A549 (cell line): ENCODE results near the gene PKLR. TPM values are rescaled to one million over a fixed set of nuclear protein-coding genes. Genes with fewer than 3 reads are reported as not detected.

Experiments
- ATAC-seq, 2 experiments: fragments of 200-7000 bp in 1 of 2; fragments of >200 bp in 1 of 2; cut with Nextera tagmentation in 1 of 2; cut with Tn5 transposase in 1 of 2; 3 replicates each; pipeline versions ENCODE4 v1.8.0 to v1.9.1; 2018 to 2020; ENCODE audit warnings: mild to moderate bottlenecking in 1 of 2, moderate library complexity in 1 of 2
- CTCF ChIA-PET: fragments of 300-600 bp; sonication (Branson Sonifier 250); formaldehyde crosslinking; extraction: SDS; loops from one replicate; lab custom pipeline; 2021; ENCODE audit warnings: antibody characterized with exemption, inconsistent platforms; lab: Yijun Ruan, JAX
- POLR2A ChIA-PET: fragments of 350-600 bp; formaldehyde crosslinking; extraction: SDS; loops from one replicate; lab custom pipeline; 2021; ENCODE audit warnings: antibody characterized with exemption, inconsistent platforms; lab: Yijun Ruan, JAX
- DNase-seq, 2 experiments: peaks; one replicate each; pipeline versions ENCODE4 v3.0.0 to v3.0.0-alpha.2; 2011 to 2016; ENCODE audit warnings: low read depth in 1 of 2, low spot score in 1 of 2
- FAIRE-seq: peaks from 2 replicates; lab custom pipeline; 2011; peaks lifted over from hg19 to GRCh38; lab: Jason Lieb, UNC
- H3K27ac ChIP-seq, 2 experiments: fragments of >200 bp; sonication (Bioruptor Twin); formaldehyde crosslinking; 3 replicates each; pipeline ENCODE4 v1.5.1; 2016 to 2017
- H3K4me1 ChIP-seq: fragments of >200 bp; sonication (Bioruptor Twin); formaldehyde crosslinking; 3 replicates; pipeline ENCODE4 v1.6.1; 2016
- H3K4me2 ChIP-seq: fragments of >200 bp; sonication (Bioruptor Twin); formaldehyde crosslinking; 3 replicates; pipeline ENCODE4 v1.6.1; 2016
- H3K4me3 ChIP-seq: fragments of >200 bp; sonication (Bioruptor Twin); formaldehyde crosslinking; 3 replicates; pipeline ENCODE4 v1.5.1; 2016
- H3K9me3 ChIP-seq: fragments of >200 bp; sonication (Bioruptor Twin); formaldehyde crosslinking; 3 replicates; pipeline ENCODE4 v1.6.1; 2016
- BCL3 ChIP-seq: fragments of >200 bp; sonication (Bioruptor Twin); formaldehyde crosslinking; IDR thresholded peaks from 3 replicates; pipeline ENCODE4 v1.6.1; 2016
- BHLHE40 ChIP-seq: IDR thresholded peaks from 2 replicates; pipeline ENCODE4 v1.6.1; 2012; ENCODE audit warnings: low read depth, low read length, inconsistent platforms
- CEBPB ChIP-seq, 2 experiments: fragments of >200 bp in 1 of 2; sonication (Bioruptor Twin) in 1 of 2; formaldehyde crosslinking in 1 of 2; IDR thresholded peaks; 2 replicates each; pipeline ENCODE4 v1.6.1; 2012 to 2016
- FOSB ChIP-seq: fragments of 250-450 bp; sonication (Bioruptor Pico); IDR thresholded peaks from 2 replicates; pipeline ENCODE4 v1.5.0; 2020; ENCODE audit warnings: mild to moderate bottlenecking, moderate library complexity
- FOSL2 ChIP-seq, 2 experiments: fragments of 450-650 bp in 1 of 2; fragments of >200 bp in 1 of 2; sonication (Bioruptor Twin) in 1 of 2; formaldehyde crosslinking; IDR thresholded peaks; 2 replicates each; pipeline versions ENCODE4 v1.5.0 to v1.6.1; 2016 to 2020; ENCODE audit warnings: mild to moderate bottlenecking in 1 of 2, moderate library complexity in 1 of 2
- HEYL ChIP-seq: fragments of 250-450 bp; sonication (Bioruptor Pico); IDR thresholded peaks from 2 replicates; pipeline ENCODE4 v1.8.0; 2021; ENCODE audit warnings: mild to moderate bottlenecking, moderate library complexity
- JUN ChIP-seq, 2 experiments: fragments of >200 bp; sonication (Bioruptor Twin); formaldehyde crosslinking; IDR thresholded peaks; 2 replicates in 1 of 2; 3 replicates in 1 of 2; pipeline ENCODE4 v1.6.1; 2016 to 2017
- KDM5A ChIP-seq: fragments of 200-600 bp; sonication (generic); IDR thresholded peaks from 2 replicates; pipeline ENCODE4 v1.6.1; 2016; ENCODE audit warnings: antibody characterized with exemption, mild to moderate bottlenecking
- NR3C1 ChIP-seq: fragments of >200 bp; sonication (Bioruptor Twin); formaldehyde crosslinking; IDR thresholded peaks from 3 replicates; pipeline ENCODE4 v1.6.1; 2017
- PHF8 ChIP-seq: fragments of 200-600 bp; sonication (generic); IDR thresholded peaks from 2 replicates; pipeline ENCODE4 v1.6.1; 2016; ENCODE audit warnings: low read depth, mild to moderate bottlenecking, antibody characterized with exemption, moderate library complexity, borderline replicate concordance
- POLR2AphosphoS2 ChIP-seq: conservative IDR thresholded peaks from 2 replicates; pipeline ENCODE4 v1.6.1; 2012; ENCODE audit warnings: low read length, improper control_type of control experiment, inconsistent platforms
- RFX5 ChIP-seq: fragments of 450-650 bp; IDR thresholded peaks from 2 replicates; pipeline ENCODE4 v1.7.1; 2014; ENCODE audit warnings: antibody characterized with exemption, mild to moderate bottlenecking, moderate library complexity
- SREBF2 ChIP-seq: fragments of 450-650 bp; IDR thresholded peaks from 2 replicates; pipeline ENCODE4 v1.6.1; 2014; ENCODE audit warnings: mild to moderate bottlenecking, moderate library complexity
- ZFP36 ChIP-seq: fragments of 450-650 bp; IDR thresholded peaks from 2 replicates; pipeline ENCODE4 v1.6.1; 2014; ENCODE audit warnings: borderline replicate concordance; ENCODE audit not compliant: partially characterized antibody
- ZSCAN20 ChIP-seq: fragments of 250-450 bp; sonication (Bioruptor Pico); IDR thresholded peaks from 2 replicates; pipeline ENCODE4 v1.8.0; 2022; ENCODE audit warnings: mild to moderate bottlenecking, moderate library complexity
- WGBS: methylation state at CpG from one replicate; pipeline ENCODE4 v1.1.6; 2017; ENCODE audit errors: missing lambda C conversion rate; 5-methylcytosine and 5-hydroxymethylcytosine counted together
- polyA plus RNA-seq, 4 experiments: library from polyadenylated mRNA; depleted of rRNA in 3 of 4; stranded (reverse); fragments of >200 nt; fragmentation: RNase III in 1 of 4; extraction: RNeasy Plus Mini Kit Qiagen cat#74134 plus additional on column Dnase treatment in 1 of 4; gene quantifications; 2 replicates in 3 of 4; 3 replicates in 1 of 4; pipeline ENCODE4 v1.2.3, GENCODE V29; 2011 to 2017
- TF ChIP-seq, protein P1 (sequence below): fragments of 450-650 bp; IDR thresholded peaks from 2 replicates; pipeline ENCODE4 v1.6.1; 2014; ENCODE audit warnings: antibody characterized with exemption
- TF ChIP-seq, protein P2 (sequence below): fragments of >200 bp; sonication (Bioruptor Twin); formaldehyde crosslinking; IDR thresholded peaks from 3 replicates; pipeline ENCODE4 v1.5.1; 2016
- TF ChIP-seq, protein P3 (sequence below): IDR thresholded peaks from 2 replicates; pipeline ENCODE4 v1.6.1; 2012

Gene PKLR
- polyA plus RNA-seq, 2 of the 4 experiments (the other 2 are of a cell fraction): 0.03 TPM; not detected in 1

GRCh38 chr1:155241069-155241679 lies 60.1 kb downstream of the PKLR start:
- H3K27ac ChIP-seq: peak overlapping the region; percentile 63 to 75
- ATAC-seq: peak; percentile 38 to 56
- CTCF ChIA-PET: interaction anchor here (1.3 to 4.4 kb wide), 4 partner anchors 10 to 150 kb away, joined by 4 to 43 read pairs (median 10); partner anchors contain the start of gene THBS3
- POLR2A ChIA-PET: no interaction called here
- no peak for FAIRE-seq
- H3K4me1 ChIP-seq: peaks cover 24% of the 10 kb centered on the region
- H3K4me2 ChIP-seq: peak overlapping the region; percentile 66
- H3K4me3 ChIP-seq: peak overlapping the region; percentile 41
- TF ChIP-seq KDM5A: peak; percentile 87
- peak in 1 of 2 experiments; percentile 86; a peak in 2 of 4 replicates for TF ChIP-seq CEBPB (IDR thresholded peaks at IDR 0.05)
- no peak for TF ChIP-seq SREBF2
- no peak for TF ChIP-seq FOSB
- TF ChIP-seq FOSL2 (IDR thresholded peaks at IDR 0.05): no peak
- peak; percentile 55 for TF ChIP-seq FOSL2 (CRISPR knock-in tag; IDR thresholded peaks at IDR 0.05)
- no peak for TF ChIP-seq RFX5
- TF ChIP-seq POLR2AphosphoS2: no peak
- no peak for TF ChIP-seq ZSCAN20 (CRISPR knock-in tag)
- no peak for TF ChIP-seq BCL3
- no peak for TF ChIP-seq ZFP36
- TF ChIP-seq, protein P1, sequence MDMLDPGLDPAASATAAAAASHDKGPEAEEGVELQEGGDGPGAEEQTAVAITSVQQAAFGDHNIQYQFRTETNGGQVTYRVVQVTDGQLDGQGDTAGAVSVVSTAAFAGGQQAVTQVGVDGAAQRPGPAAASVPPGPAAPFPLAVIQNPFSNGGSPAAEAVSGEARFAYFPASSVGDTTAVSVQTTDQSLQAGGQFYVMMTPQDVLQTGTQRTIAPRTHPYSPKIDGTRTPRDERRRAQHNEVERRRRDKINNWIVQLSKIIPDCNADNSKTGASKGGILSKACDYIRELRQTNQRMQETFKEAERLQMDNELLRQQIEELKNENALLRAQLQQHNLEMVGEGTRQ: peak; percentile 99
- no peak for TF ChIP-seq PHF8
- TF ChIP-seq HEYL: no peak
- TF ChIP-seq NR3C1: no peak
- TF ChIP-seq JUN (IDR thresholded peaks at IDR 0.05): 0 out of 5 replicates have a peak, but pooled peaks of 1 of the 2 experiments have one; percentile 27
- TF ChIP-seq, protein P2, sequence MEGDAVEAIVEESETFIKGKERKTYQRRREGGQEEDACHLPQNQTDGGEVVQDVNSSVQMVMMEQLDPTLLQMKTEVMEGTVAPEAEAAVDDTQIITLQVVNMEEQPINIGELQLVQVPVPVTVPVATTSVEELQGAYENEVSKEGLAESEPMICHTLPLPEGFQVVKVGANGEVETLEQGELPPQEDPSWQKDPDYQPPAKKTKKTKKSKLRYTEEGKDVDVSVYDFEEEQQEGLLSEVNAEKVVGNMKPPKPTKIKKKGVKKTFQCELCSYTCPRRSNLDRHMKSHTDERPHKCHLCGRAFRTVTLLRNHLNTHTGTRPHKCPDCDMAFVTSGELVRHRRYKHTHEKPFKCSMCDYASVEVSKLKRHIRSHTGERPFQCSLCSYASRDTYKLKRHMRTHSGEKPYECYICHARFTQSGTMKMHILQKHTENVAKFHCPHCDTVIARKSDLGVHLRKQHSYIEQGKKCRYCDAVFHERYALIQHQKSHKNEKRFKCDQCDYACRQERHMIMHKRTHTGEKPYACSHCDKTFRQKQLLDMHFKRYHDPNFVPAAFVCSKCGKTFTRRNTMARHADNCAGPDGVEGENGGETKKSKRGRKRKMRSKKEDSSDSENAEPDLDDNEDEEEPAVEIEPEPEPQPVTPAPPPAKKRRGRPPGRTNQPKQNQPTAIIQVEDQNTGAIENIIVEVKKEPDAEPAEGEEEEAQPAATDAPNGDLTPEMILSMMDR: no peak
- TF ChIP-seq, protein P3, sequence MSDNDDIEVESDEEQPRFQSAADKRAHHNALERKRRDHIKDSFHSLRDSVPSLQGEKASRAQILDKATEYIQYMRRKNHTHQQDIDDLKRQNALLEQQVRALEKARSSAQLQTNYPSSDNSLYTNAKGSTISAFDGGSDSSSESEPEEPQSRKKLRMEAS: peak; percentile 65; the same call in 1 of the 2 replicates
- TF ChIP-seq BHLHE40: no peak
- DNase-seq: peak; percentile 86 to 88
- WGBS: 14% methylated on average over 4 of the region's 4 CpGs
- no peaks in the 10 kb centered on the region for H3K9me3 ChIP-seq

Other genes with a start within 250 kb of the PKLR start
- gene EFNA4, start 237.7 kb downstream of the PKLR start, polyA plus RNA-seq (2011; rRNA removed): 3.1 and 4.9 TPM in 2 replicates
- gene EFNA4, start 237.7 kb downstream of the PKLR start, polyA plus RNA-seq (2017; fragmentation: RNase III; extraction: RNeasy Plus Mini Kit Qiagen cat#74134 plus additional on column Dnase treatment): 6.1 to 8.7 TPM (median 7.5 TPM) in 3 replicates
- 1.9 and 2.6 TPM in 2 replicates for gene EFNA3, start 222.6 kb downstream of the PKLR start, polyA plus RNA-seq (2011; rRNA removed)
- 2.0 to 3.2 TPM (median 2.7 TPM) in 3 replicates for gene EFNA3, start 222.6 kb downstream of the PKLR start, polyA plus RNA-seq (2017; fragmentation: RNase III; extraction: RNeasy Plus Mini Kit Qiagen cat#74134 plus additional on column Dnase treatment)
- 38.9 and 64.6 TPM in 2 replicates for gene EFNA1, start 173.6 kb downstream of the PKLR start, polyA plus RNA-seq (2011; rRNA removed)
- gene EFNA1, start 173.6 kb downstream of the PKLR start, polyA plus RNA-seq (2017; fragmentation: RNase III; extraction: RNeasy Plus Mini Kit Qiagen cat#74134 plus additional on column Dnase treatment): 19.1 to 25.4 TPM (median 25.1 TPM) in 3 replicates
- gene SLC50A1, start 165.6 kb downstream of the PKLR start, polyA plus RNA-seq (2011; rRNA removed): 39.3 and 39.4 TPM in 2 replicates
- 28.2 to 30.7 TPM (median 28.9 TPM) in 3 replicates for gene SLC50A1, start 165.6 kb downstream of the PKLR start, polyA plus RNA-seq (2017; fragmentation: RNase III; extraction: RNeasy Plus Mini Kit Qiagen cat#74134 plus additional on column Dnase treatment)
- 22.8 and 33.7 TPM in 2 replicates for gene DPM3, start 160.9 kb downstream of the PKLR start, polyA plus RNA-seq (2011; rRNA removed)
- 67.5 to 83.0 TPM (median 80.3 TPM) in 3 replicates for gene DPM3, start 160.9 kb downstream of the PKLR start, polyA plus RNA-seq (2017; fragmentation: RNase III; extraction: RNeasy Plus Mini Kit Qiagen cat#74134 plus additional on column Dnase treatment)
- 154 and 227 TPM in 2 replicates for gene KRTCAP2, start 128.1 kb downstream of the PKLR start, polyA plus RNA-seq (2011; rRNA removed)
- 216 to 218 TPM (median 217 TPM) in 3 replicates for gene KRTCAP2, start 128.1 kb downstream of the PKLR start, polyA plus RNA-seq (2017; fragmentation: RNase III; extraction: RNeasy Plus Mini Kit Qiagen cat#74134 plus additional on column Dnase treatment)
- 1.1 and 1.5 TPM in 2 replicates for gene TRIM46, start 127.6 kb downstream of the PKLR start, polyA plus RNA-seq (2011; rRNA removed)
- gene TRIM46, start 127.6 kb downstream of the PKLR start, polyA plus RNA-seq (2017; fragmentation: RNase III; extraction: RNeasy Plus Mini Kit Qiagen cat#74134 plus additional on column Dnase treatment): 1.7 to 2.8 TPM (median 2.7 TPM) in 3 replicates
- gene THBS3, start 93.5 kb downstream of the PKLR start, polyA plus RNA-seq (2011; rRNA removed): 13.8 and 16.2 TPM in 2 replicates
- 8.9 to 14.2 TPM (median 12.1 TPM) in 3 replicates for gene THBS3, start 93.5 kb downstream of the PKLR start, polyA plus RNA-seq (2017; fragmentation: RNase III; extraction: RNeasy Plus Mini Kit Qiagen cat#74134 plus additional on column Dnase treatment)
- 53.4 and 73.9 TPM in 2 replicates for gene MTX1, start 92.7 kb downstream of the PKLR start, polyA plus RNA-seq (2011; rRNA removed)
- gene MTX1, start 92.7 kb downstream of the PKLR start, polyA plus RNA-seq (2017; fragmentation: RNase III; extraction: RNeasy Plus Mini Kit Qiagen cat#74134 plus additional on column Dnase treatment): 64.5 to 67.2 TPM (median 67.1 TPM) in 3 replicates
- 8.4 and 10.7 TPM in 2 replicates for gene ENTREP3, start 46.0 kb downstream of the PKLR start, polyA plus RNA-seq (2011; rRNA removed)
- 22.4 to 29.5 TPM (median 27.3 TPM) in 3 replicates for gene ENTREP3, start 46.0 kb downstream of the PKLR start, polyA plus RNA-seq (2017; fragmentation: RNase III; extraction: RNeasy Plus Mini Kit Qiagen cat#74134 plus additional on column Dnase treatment)
- gene SCAMP3, start 39.1 kb downstream of the PKLR start, polyA plus RNA-seq (2011; rRNA removed): 135 and 147 TPM in 2 replicates
- gene SCAMP3, start 39.1 kb downstream of the PKLR start, polyA plus RNA-seq (2017; fragmentation: RNase III; extraction: RNeasy Plus Mini Kit Qiagen cat#74134 plus additional on column Dnase treatment): 73.1 to 78.1 TPM (median 75.9 TPM) in 3 replicates
- gene CLK2, start 27.9 kb downstream of the PKLR start, polyA plus RNA-seq (2011; rRNA removed): 45.7 and 51.0 TPM in 2 replicates
- 32.4 to 37.9 TPM (median 37.5 TPM) in 3 replicates for gene CLK2, start 27.9 kb downstream of the PKLR start, polyA plus RNA-seq (2017; fragmentation: RNase III; extraction: RNeasy Plus Mini Kit Qiagen cat#74134 plus additional on column Dnase treatment)
- gene HCN3, start 24.0 kb downstream of the PKLR start, polyA plus RNA-seq (2011; rRNA removed): 4.1 and 7.3 TPM in 2 replicates
- gene HCN3, start 24.0 kb downstream of the PKLR start, polyA plus RNA-seq (2017; fragmentation: RNase III; extraction: RNeasy Plus Mini Kit Qiagen cat#74134 plus additional on column Dnase treatment): 5.3 to 8.1 TPM (median 7.6 TPM) in 3 replicates
- 143 and 148 TPM in 2 replicates for gene FDPS, start 7.4 kb upstream of the PKLR start, polyA plus RNA-seq (2011; rRNA removed)
- 176 to 228 TPM (median 205 TPM) in 3 replicates for gene FDPS, start 7.4 kb upstream of the PKLR start, polyA plus RNA-seq (2017; fragmentation: RNase III; extraction: RNeasy Plus Mini Kit Qiagen cat#74134 plus additional on column Dnase treatment)
- 27.8 and 29.1 TPM in 2 replicates for gene RUSC1, start 19.5 kb upstream of the PKLR start, polyA plus RNA-seq (2011; rRNA removed)
- gene RUSC1, start 19.5 kb upstream of the PKLR start, polyA plus RNA-seq (2017; fragmentation: RNase III; extraction: RNeasy Plus Mini Kit Qiagen cat#74134 plus additional on column Dnase treatment): 27.5 to 32.2 TPM (median 30.9 TPM) in 3 replicates